Measurements from ENCODE around the gene MAPK14.
A peak's percentile ranks its signal among the peaks of the same experiment; 100 is the strongest.

Gene MAPK14

GRCh38 chr6:36050947-36051710 lies 23.5 kb downstream of the MAPK14 start:
- WGBS = 88% methylated on average over 16 of the region's 16 CpGs
- no peak overlapping the region for H2BK120ac ChIP-seq (ENCODE audit: low read depth, low read length)

GRCh38 chr6:36052097-36052496 lies 24.5 kb downstream of the MAPK14 start:
- Histone ChIP-seq H2AK5ac (ENCODE audit: low read length, severe bottlenecking) (no peak overlapping the region), H3K9ac (ENCODE audit: low read length) (peak overlapping the region; percentile 70), H3K27ac (ENCODE audit: low read length, poor library complexity, severe bottlenecking) (no peak overlapping the region), H2BK120ac (ENCODE audit: low read depth, low read length) (no peak overlapping the region), H3K9me3 (ENCODE audit: control insufficient read depth, low read length) (no peaks in the 10 kb centered on the region), H2BK12ac (ENCODE audit: low read length in 2 of 2) (no peak overlapping the region), H3K18ac (ENCODE audit: low read depth in 1 of 2, low read length in 2 of 2) (no peak overlapping the region), H3K4me3 (ENCODE audit: insufficient read depth in 1 of 2, low read depth in 1 of 2, low read length in 2 of 2) (no peak overlapping the region), H3K14ac (ENCODE audit: low read length in 2 of 2) (no peak overlapping the region), H3K27me3 (ENCODE audit: control insufficient read depth in 1 of 2, insufficient read depth in 1 of 2, low read length in 2 of 2) (no peaks in the 10 kb centered on the region), H2AFZ (ENCODE audit: low read depth, low read length) (no peak overlapping the region), H3K4ac (ENCODE audit: low read depth in 1 of 2, low read length in 2 of 2) (no peak overlapping the region), H2BK5ac (ENCODE audit: low read depth, low read length, poor library complexity, severe bottlenecking) (no peak overlapping the region), H4K8ac (ENCODE audit: low read length) (no peak overlapping the region), H4K91ac (ENCODE audit: low read length) (no peak overlapping the region), H3K36me3 (ENCODE audit: control insufficient read depth in 1 of 2, insufficient read depth in 2 of 2, low read depth in 1 of 2, low read length in 2 of 2) (peaks cover 0 to 35% of the 10 kb centered on the region in 2 experiments), H3K4me2 (ENCODE audit: low read length, poor library complexity, severe bottlenecking) (no peak overlapping the region), H2BK15ac (ENCODE audit: low read depth, poor library complexity, severe bottlenecking) (no peak overlapping the region), H3K23ac (ENCODE audit: low read length in 2 of 2) (no peak overlapping the region), H3K4me1 (ENCODE audit: control insufficient read depth, insufficient read depth, low read depth, low read length) (no peaks in the 10 kb centered on the region), H3K79me1 (replicated peaks; ENCODE audit: low read length, poor library complexity, severe bottlenecking) (peaks cover 23% of the 10 kb centered on the region)
- WGBS = 100% methylated on average over 2 of the region's 2 CpGs
- no peak for DNase-seq

More at GRCh38 chr6:36050947-36051710, 23.5 kb downstream of the MAPK14 start:
- no peak overlapping the region for H3K4ac ChIP-seq (ENCODE audit: low read depth in 1 of 2, low read length in 2 of 2)
- no peak overlapping the region for H3K23ac ChIP-seq (ENCODE audit: low read length in 2 of 2)
- H2AK5ac ChIP-seq (ENCODE audit: low read length, severe bottlenecking) = no peak overlapping the region
- DNase-seq = no peak
- H2BK15ac ChIP-seq (ENCODE audit: low read depth, poor library complexity, severe bottlenecking) = no peak overlapping the region
- no peak overlapping the region for H2BK12ac ChIP-seq (ENCODE audit: low read length in 2 of 2)
- H3K4me3 ChIP-seq (ENCODE audit: insufficient read depth in 1 of 2, low read depth in 1 of 2, low read length in 2 of 2) = no peak overlapping the region
- H3K18ac ChIP-seq (ENCODE audit: low read depth in 1 of 2, low read length in 2 of 2) = no peak overlapping the region
- H3K9me3 ChIP-seq (ENCODE audit: control insufficient read depth, low read length) = no peaks in the 10 kb centered on the region
- H4K91ac ChIP-seq (ENCODE audit: low read length) = no peak overlapping the region
- H3K9ac ChIP-seq (ENCODE audit: low read length) = peak overlapping the region; percentile 70
- H3K36me3 ChIP-seq (ENCODE audit: control insufficient read depth in 1 of 2, insufficient read depth in 2 of 2, low read depth in 1 of 2, low read length in 2 of 2) = peaks cover 0 to 27% of the 10 kb centered on the region in 2 experiments
- no peaks in the 10 kb centered on the region for H3K27me3 ChIP-seq (ENCODE audit: control insufficient read depth in 1 of 2, insufficient read depth in 1 of 2, low read length in 2 of 2)
- no peaks in the 10 kb centered on the region for H3K4me1 ChIP-seq (ENCODE audit: control insufficient read depth, insufficient read depth, low read depth, low read length)
- no peak overlapping the region for H2AFZ ChIP-seq (ENCODE audit: low read depth, low read length)
- peaks cover 28% of the 10 kb centered on the region for H3K79me1 ChIP-seq (replicated peaks; ENCODE audit: low read length, poor library complexity, severe bottlenecking)
- no peak overlapping the region for H3K27ac ChIP-seq (ENCODE audit: low read length, poor library complexity, severe bottlenecking)
- H3K4me2 ChIP-seq (ENCODE audit: low read length, poor library complexity, severe bottlenecking) = no peak overlapping the region
- no peak overlapping the region for H3K14ac ChIP-seq (ENCODE audit: low read length in 2 of 2)
- no peak overlapping the region for H4K8ac ChIP-seq (ENCODE audit: low read length)
- no peak overlapping the region for H2BK5ac ChIP-seq (ENCODE audit: low read depth, low read length, poor library complexity, severe bottlenecking)

- WGBS = 38% methylated on average over 1 of the region's 2 CpGs
- Histone ChIP-seq H3K9ac (ENCODE audit: low read length) (peak overlapping the region; percentile 37), H3K4ac (ENCODE audit: low read depth in 1 of 2, low read length in 2 of 2) (no peak overlapping the region), H3K9me3 (ENCODE audit: control insufficient read depth, low read length) (no peaks in the 10 kb centered on the region), H3K4me3 (ENCODE audit: insufficient read depth in 1 of 2, low read depth in 1 of 2, low read length in 2 of 2) (no peak overlapping the region), H2AFZ (ENCODE audit: low read depth, low read length) (no peak overlapping the region), H3K27me3 (ENCODE audit: control insufficient read depth in 1 of 2, insufficient read depth in 1 of 2, low read length in 2 of 2) (no peaks in the 10 kb centered on the region), H2BK15ac (ENCODE audit: low read depth, poor library complexity, severe bottlenecking) (no peak overlapping the region), H2BK12ac (ENCODE audit: low read length in 2 of 2) (no peak overlapping the region), H3K27ac (ENCODE audit: low read length, poor library complexity, severe bottlenecking) (no peak overlapping the region), H4K91ac (ENCODE audit: low read length) (no peak overlapping the region), H3K4me2 (ENCODE audit: low read length, poor library complexity, severe bottlenecking) (no peak overlapping the region), H2BK5ac (ENCODE audit: low read depth, low read length, poor library complexity, severe bottlenecking) (no peak overlapping the region), H3K23ac (ENCODE audit: low read length in 2 of 2) (no peak overlapping the region), H3K14ac (ENCODE audit: low read length in 2 of 2) (no peak overlapping the region), H3K18ac (ENCODE audit: low read depth in 1 of 2, low read length in 2 of 2) (no peak overlapping the region), H2AK5ac (ENCODE audit: low read length, severe bottlenecking) (no peak overlapping the region), H2BK120ac (ENCODE audit: low read depth, low read length) (no peak overlapping the region), H3K79me1 (replicated peaks; ENCODE audit: low read length, poor library complexity, severe bottlenecking) (peaks cover 23% of the 10 kb centered on the region), H3K36me3 (ENCODE audit: control insufficient read depth in 1 of 2, insufficient read depth in 2 of 2, low read depth in 1 of 2, low read length in 2 of 2) (peaks cover 3 to 39% of the 10 kb centered on the region in 2 experiments), H4K8ac (ENCODE audit: low read length) (no peak overlapping the region), H3K4me1 (ENCODE audit: control insufficient read depth, insufficient read depth, low read depth, low read length) (no peaks in the 10 kb centered on the region)
- peak; percentile 51 for DNase-seq
Measured at GRCh38 chr6:36053878-36054277, 26.3 kb downstream of the MAPK14 start.

GRCh38 chr6:36054415-36054814 lies 26.8 kb downstream of the MAPK14 start:
- H3K9me3 ChIP-seq (ENCODE audit: control insufficient read depth, low read length) = no peaks in the 10 kb centered on the region
- H3K9ac ChIP-seq (ENCODE audit: low read length) = peak overlapping the region; percentile 37
- DNase-seq = no peak
- H3K18ac ChIP-seq (ENCODE audit: low read depth in 1 of 2, low read length in 2 of 2) = no peak overlapping the region
- no peak overlapping the region for H3K4me2 ChIP-seq (ENCODE audit: low read length, poor library complexity, severe bottlenecking)
- H4K91ac ChIP-seq (ENCODE audit: low read length) = no peak overlapping the region
- H3K27ac ChIP-seq (ENCODE audit: low read length, poor library complexity, severe bottlenecking) = no peak overlapping the region
- H2AK5ac ChIP-seq (ENCODE audit: low read length, severe bottlenecking) = no peak overlapping the region
- no CpG with 5 or more reads among the region's 2 CpGs for WGBS
- no peak overlapping the region for H3K4ac ChIP-seq (ENCODE audit: low read depth in 1 of 2, low read length in 2 of 2)
- H2BK120ac ChIP-seq (ENCODE audit: low read depth, low read length) = no peak overlapping the region
- H3K14ac ChIP-seq (ENCODE audit: low read length in 2 of 2) = no peak overlapping the region
- H3K79me1 ChIP-seq (replicated peaks; ENCODE audit: low read length, poor library complexity, severe bottlenecking) = peaks cover 22% of the 10 kb centered on the region
- no peak overlapping the region for H3K4me3 ChIP-seq (ENCODE audit: insufficient read depth in 1 of 2, low read depth in 1 of 2, low read length in 2 of 2)
- peaks cover 3 to 43% of the 10 kb centered on the region in 2 experiments for H3K36me3 ChIP-seq (ENCODE audit: control insufficient read depth in 1 of 2, insufficient read depth in 2 of 2, low read depth in 1 of 2, low read length in 2 of 2)
- no peak overlapping the region for H2AFZ ChIP-seq (ENCODE audit: low read depth, low read length)
- no peak overlapping the region for H3K23ac ChIP-seq (ENCODE audit: low read length in 2 of 2)
- no peak overlapping the region for H2BK15ac ChIP-seq (ENCODE audit: low read depth, poor library complexity, severe bottlenecking)
- no peaks in the 10 kb centered on the region for H3K27me3 ChIP-seq (ENCODE audit: control insufficient read depth in 1 of 2, insufficient read depth in 1 of 2, low read length in 2 of 2)
- no peak overlapping the region for H4K8ac ChIP-seq (ENCODE audit: low read length)
- no peak overlapping the region for H2BK12ac ChIP-seq (ENCODE audit: low read length in 2 of 2)
- H2BK5ac ChIP-seq (ENCODE audit: low read depth, low read length, poor library complexity, severe bottlenecking) = no peak overlapping the region
- no peaks in the 10 kb centered on the region for H3K4me1 ChIP-seq (ENCODE audit: control insufficient read depth, insufficient read depth, low read depth, low read length)

Measured in mesenchymal stem cell (in vitro differentiated cells and primary cell).